PC-3 (cell line): ENCODE results near the gene SLAIN1. TPM values are rescaled to one million over a fixed set of nuclear protein-coding genes. Genes with fewer than 3 reads are reported as not detected.

ENCODE experiments used
- ATAC-seq: fragments of 200-7000 bp; cut with Tn5 transposase; 2 replicates; pipeline ENCODE4 v1.9.1; 2020; ENCODE audit warnings: mild to moderate bottlenecking, moderate library complexity
- BruUV-seq: library from RNA; stranded (reverse); fragments of 400-500 nt; replicated peaks from 2 replicates; lab custom pipeline; 2021; lab: Mats Ljungman, UMichigan
- CTCF ChIA-PET: fragments of 300-600 bp; sonication (Branson Sonifier 250); formaldehyde crosslinking; loops from one replicate; lab custom pipeline; 2022; ENCODE audit warnings: antibody characterized with exemption; lab: Charles Lee
- POLR2A ChIA-PET: fragments of 300-600 bp; sonication (Branson Sonifier 250); formaldehyde crosslinking; loops from one replicate; lab custom pipeline; 2022; ENCODE audit warnings: antibody characterized with exemption; ENCODE audit not compliant: unreplicated experiment; lab: Charles Lee
- DNase-seq: peaks from one replicate; pipeline ENCODE4 v3.0.0-alpha.2; 2015
- H2AFZ ChIP-seq: fragments of 300-600 bp; sonication (generic); 2 replicates; pipeline ENCODE4 v1.6.0; 2016; ENCODE audit warnings: antibody characterized with exemption, low read length
- H3F3A ChIP-seq: fragments of 300-600 bp; sonication (generic); one replicate; pipeline ENCODE4 v1.6.0; 2017; ENCODE audit warnings: antibody characterized with exemption, low read length, control low read depth, mild to moderate bottlenecking; ENCODE audit not compliant: unreplicated experiment
- H3K27ac ChIP-seq: fragments of 300-600 bp; sonication (generic); 2 replicates; pipeline ENCODE4 v1.5.1; 2016; ENCODE audit warnings: mild to moderate bottlenecking, low read length
- H3K27me3 ChIP-seq: fragments of 300-600 bp; sonication (generic); 2 replicates; pipeline ENCODE4 v1.6.1; 2016; ENCODE audit warnings: low read length, mixed read lengths
- H3K36me3 ChIP-seq: fragments of 300-600 bp; sonication (generic); 2 replicates; pipeline ENCODE4 v1.6.1; 2016; ENCODE audit warnings: low read depth, mixed run types, low read length, mixed read lengths
- H3K4me1 ChIP-seq: fragments of 300-600 bp; sonication (generic); 2 replicates; pipeline ENCODE4 v1.5.1; 2016; ENCODE audit warnings: low read length; ENCODE audit not compliant: insufficient read depth
- H3K4me2 ChIP-seq: fragments of 300-600 bp; sonication (generic); 2 replicates; pipeline ENCODE4 v1.6.0; 2016; ENCODE audit warnings: low read length
- H3K4me3 ChIP-seq: fragments of 300-600 bp; sonication (generic); 2 replicates; pipeline ENCODE4 v1.5.1; 2016; ENCODE audit warnings: mild to moderate bottlenecking, low read length, mixed read lengths
- H3K79me2 ChIP-seq: fragments of 300-600 bp; sonication (generic); 2 replicates; pipeline ENCODE4 v1.6.1; 2017; ENCODE audit warnings: low read length, mixed read lengths
- H3K9ac ChIP-seq: fragments of 300-600 bp; sonication (generic); 2 replicates; pipeline ENCODE4 v1.6.0; 2016; ENCODE audit warnings: mild to moderate bottlenecking, low read length
- H3K9me2 ChIP-seq: fragments of 300-600 bp; sonication (generic); replicated peaks from 2 replicates; pipeline ENCODE4 v1.6.1; 2016; ENCODE audit warnings: mixed run types, low read length, mixed read lengths
- H3K9me3 ChIP-seq: fragments of 300-600 bp; sonication (generic); 2 replicates; pipeline ENCODE4 v1.6.1; 2016; ENCODE audit warnings: low read length, mixed read lengths
- H4K20me1 ChIP-seq: fragments of 300-600 bp; sonication (generic); 2 replicates; pipeline ENCODE4 v1.6.1; 2016; ENCODE audit warnings: low read length, mixed read lengths
- CTCF ChIP-seq: fragments of 300-600 bp; sonication (generic); conservative IDR thresholded peaks from 2 replicates; pipeline ENCODE4 v1.5.1; 2017; ENCODE audit warnings: antibody characterized with exemption, low read depth, mild to moderate bottlenecking, low read length
- EZH2 ChIP-seq: fragments of 300-600 bp; sonication (generic); IDR thresholded peaks from one replicate; pipeline ENCODE4 v1.6.1; 2017; ENCODE audit warnings: antibody characterized with exemption, mild to moderate bottlenecking, low read length; ENCODE audit not compliant: unreplicated experiment
- EZH2phosphoT487 ChIP-seq: fragments of 300-600 bp; sonication (generic); IDR thresholded peaks from 2 replicates; pipeline ENCODE4 v1.6.1; 2018; ENCODE audit warnings: mild to moderate bottlenecking, antibody characterized with exemption, low read length, borderline replicate concordance
- intact Hi-C: fragments of 100-400 bp; cut with micrococcal nuclease; formaldehyde crosslinking; loops from 2 replicates; pipeline ENCODE4 v1.9.0; 2023
- total RNA-seq: library from RNA; depleted of rRNA; stranded (reverse); fragments of >200 nt; gene quantifications from 2 replicates; pipeline ENCODE4 v1.2.3, GENCODE V29; 2014

Gene SLAIN1
- total RNA-seq, 1 experiment from 2014 or later: 12.7 TPM

- no peaks in the 10 kb centered on the region for H3K36me3 ChIP-seq
- CTCF ChIA-PET: no interaction called here
Measured at GRCh38 chr13:77720988-77721387, 23.5 kb downstream of the SLAIN1 start.

GRCh38 chr13:77724092-77724491, 26.6 kb downstream of the SLAIN1 start:
- ChIA-PET POLR2A (no interaction called here), CTCF (no interaction called here)
- no peak for TF ChIP-seq EZH2phosphoT487
- no peak for TF ChIP-seq EZH2
- TF ChIP-seq CTCF: no peak
- no TSS peak for BruUV-seq
- no peaks in the 10 kb centered on the region for H3K4me1 ChIP-seq
- no peak overlapping the region for H2AFZ ChIP-seq
- no peaks in the 10 kb centered on the region for H4K20me1 ChIP-seq
- H3K9ac ChIP-seq: no peak overlapping the region
- no peaks in the 10 kb centered on the region for H3K36me3 ChIP-seq
- H3K9me3 ChIP-seq: no peaks in the 10 kb centered on the region
- no peaks in the 10 kb centered on the region for H3K9me2 ChIP-seq
- no peaks in the 10 kb centered on the region for H3K79me2 ChIP-seq
- ATAC-seq (no peak), DNase-seq (no peak)
- H3K27me3 ChIP-seq: no peaks in the 10 kb centered on the region
- no peak overlapping the region for H3K4me2 ChIP-seq
- intact Hi-C loops: no loop called here
- no peak overlapping the region for H3K4me3 ChIP-seq
- H3F3A ChIP-seq: no peaks in the 10 kb centered on the region
- H3K27ac ChIP-seq: no peak overlapping the region

More at GRCh38 chr13:77720988-77721387, 23.5 kb downstream of the SLAIN1 start:
- no peaks in the 10 kb centered on the region for H3K9me2 ChIP-seq
- no peaks in the 10 kb centered on the region for H3K4me1 ChIP-seq
- TF ChIP-seq CTCF (no peak), EZH2phosphoT487 (no peak), EZH2 (no peak)
- no peak overlapping the region for H3K27ac ChIP-seq
- POLR2A ChIA-PET: no interaction called here
- H3K4me2 ChIP-seq: no peak overlapping the region
- no peak overlapping the region for H2AFZ ChIP-seq
- H3K9me3 ChIP-seq: no peaks in the 10 kb centered on the region
- no peaks in the 10 kb centered on the region for H3K27me3 ChIP-seq
- no peak overlapping the region for H3K4me3 ChIP-seq
- H3K79me2 ChIP-seq: no peaks in the 10 kb centered on the region
- no peak overlapping the region for H3K9ac ChIP-seq
- BruUV-seq: no TSS peak
- no peaks in the 10 kb centered on the region for H3F3A ChIP-seq
- ATAC-seq (no peak), DNase-seq (no peak)
- intact Hi-C loops: no loop called here
- no peaks in the 10 kb centered on the region for H4K20me1 ChIP-seq

DNA sequence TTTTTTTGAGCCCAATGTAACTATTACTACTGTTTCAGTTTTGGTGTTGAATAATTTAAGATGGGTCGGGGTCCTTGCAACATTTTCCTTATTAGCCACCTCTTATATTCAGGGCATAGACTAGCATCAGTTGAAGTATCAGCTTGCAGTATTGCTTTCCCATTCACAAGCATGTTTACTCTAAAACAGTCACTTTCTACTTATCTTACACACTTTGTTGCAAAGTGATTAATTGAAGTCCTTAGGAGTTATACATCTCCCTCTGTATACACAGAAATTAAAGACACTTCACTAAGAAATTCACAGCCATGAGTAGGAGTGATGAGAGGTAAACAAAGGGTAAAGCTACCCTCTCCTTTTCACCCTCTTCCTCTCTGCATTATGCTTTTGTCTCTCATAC, 27.6 kb downstream of the SLAIN1 start:
- Histone ChIP-seq H3K27ac (no peak overlapping the region), H3K4me2 (no peak overlapping the region), H3K9me3 (no peaks in the 10 kb centered on the region), H3K79me2 (no peaks in the 10 kb centered on the region), H3K27me3 (no peaks in the 10 kb centered on the region), H3F3A (no peaks in the 10 kb centered on the region), H3K9ac (no peak overlapping the region), H3K9me2 (no peaks in the 10 kb centered on the region), H2AFZ (no peak overlapping the region), H3K4me3 (no peak overlapping the region), H4K20me1 (no peaks in the 10 kb centered on the region), H3K36me3 (no peaks in the 10 kb centered on the region), H3K4me1 (no peaks in the 10 kb centered on the region)
- ATAC-seq (no peak), DNase-seq (no peak)
- intact Hi-C loops: no loop called here
- CTCF ChIA-PET: no interaction called here
- POLR2A ChIA-PET: no interaction called here
- TF ChIP-seq EZH2phosphoT487 (no peak), EZH2 (no peak), CTCF (no peak)
- no TSS peak for BruUV-seq
